Activated CD8-positive, alpha-beta memory T cell treated with anti-CD3 and anti-CD28 coated beads for 4 hours (primary cell): ENCODE data around the gene COBL.

Source experiments
- DNase-seq, 2 donors: peaks; one replicate each; pipeline ENCODE4 v3.0.0-alpha.2; 2020; ENCODE audit warnings: low read depth in 2 of 2

COBL gene

GRCh38 chr7:51121931-51122425 lies 194.6 kb downstream of the COBL start:
- no peak for DNase-seq

GRCh38 chr7:51121036-51121790 lies 195.4 kb downstream of the COBL start:
- DNase-seq: no peak

GRCh38 chr7:51118628-51119027 lies 198.0 kb downstream of the COBL start:
- DNase-seq: no peak

GRCh38 chr7:51114501-51114900 lies 202.1 kb downstream of the COBL start:
- DNase-seq: no peak

GRCh38 chr7:51113962-51114361 lies 202.6 kb downstream of the COBL start:
- DNase-seq: no peak

- no peak for DNase-seq
Measured at GRCh38 chr7:51113560-51113959, 203.0 kb downstream of the COBL start.

- no peak for DNase-seq
Measured at GRCh38 chr7:51111241-51111940, 205.2 kb downstream of the COBL start.

- no peak for DNase-seq
Measured at GRCh38 chr7:51108134-51108533, 208.5 kb downstream of the COBL start.

GRCh38 chr7:51104278-51104677 lies 212.3 kb downstream of the COBL start:
- DNase-seq: no peak

- no peak for DNase-seq
Measured at GRCh38 chr7:51103718-51104117, 212.9 kb downstream of the COBL start.

- DNase-seq: no peak
Measured at GRCh38 chr7:51102828-51103227, 213.8 kb downstream of the COBL start.

- no peak for DNase-seq
Measured at GRCh38 chr7:51101111-51101757, 215.4 kb downstream of the COBL start.

GRCh38 chr7:51090411-51090810 lies 226.2 kb downstream of the COBL start:
- no peak for DNase-seq

- DNase-seq: no peak
Measured at GRCh38 chr7:51085034-51085692, 231.4 kb downstream of the COBL start.

- DNase-seq: no peak
Measured at GRCh38 chr7:51084121-51084520, 232.5 kb downstream of the COBL start.

- DNase-seq: no peak
Measured at GRCh38 chr7:51082940-51083533, 233.6 kb downstream of the COBL start.

GRCh38 chr7:51082096-51082840 lies 234.3 kb downstream of the COBL start:
- no peak for DNase-seq

GRCh38 chr7:51081270-51081890 lies 235.2 kb downstream of the COBL start:
- no peak for DNase-seq

GRCh38 chr7:51080622-51081269 lies 235.9 kb downstream of the COBL start:
- DNase-seq: no peak

- DNase-seq: no peak
Measured at GRCh38 chr7:51080216-51080615, 236.4 kb downstream of the COBL start.
